HUES64 (cell line): ENCODE data around the gene PAQR4.

Experiments
- H3K27ac ChIP-seq: 2 replicates; pipeline ENCODE4 v1.7.0; 2013; ENCODE audit warnings: low read depth, low read length, inconsistent platforms
- H3K27me3 ChIP-seq: 2 replicates; pipeline ENCODE4 v1.6.1; 2013; ENCODE audit warnings: mild to moderate bottlenecking, low read length; ENCODE audit not compliant: insufficient read depth
- H3K36me3 ChIP-seq: 2 replicates; pipeline ENCODE4 v1.6.1; 2013; ENCODE audit warnings: mild to moderate bottlenecking, low read length; ENCODE audit not compliant: insufficient read depth
- H3K4me1 ChIP-seq: 2 replicates; pipeline ENCODE4 v1.6.1; 2013; ENCODE audit warnings: mild to moderate bottlenecking, low read length, moderate library complexity; ENCODE audit not compliant: insufficient read depth
- H3K4me3 ChIP-seq: 2 replicates; pipeline ENCODE4 v1.5.1; 2013; ENCODE audit warnings: mild to moderate bottlenecking, low read length, moderate library complexity
- H3K9ac ChIP-seq: 2 replicates; pipeline ENCODE4 v1.6.1; 2013; ENCODE audit warnings: mild to moderate bottlenecking, low read depth, low read length
- H3K9me3 ChIP-seq: 2 replicates; pipeline ENCODE4 v1.6.1; 2013; ENCODE audit warnings: low read depth, low read length; ENCODE audit not compliant: insufficient read depth
- WGBS: fragments of 150-250, 120-280 bp; methylation state at CpG from one replicate; pipeline ENCODE4 v1.1.7; 2013; ENCODE audit warnings: missing lambda C conversion rate; 5-methylcytosine and 5-hydroxymethylcytosine counted together

The PAQR4 gene

DNA sequence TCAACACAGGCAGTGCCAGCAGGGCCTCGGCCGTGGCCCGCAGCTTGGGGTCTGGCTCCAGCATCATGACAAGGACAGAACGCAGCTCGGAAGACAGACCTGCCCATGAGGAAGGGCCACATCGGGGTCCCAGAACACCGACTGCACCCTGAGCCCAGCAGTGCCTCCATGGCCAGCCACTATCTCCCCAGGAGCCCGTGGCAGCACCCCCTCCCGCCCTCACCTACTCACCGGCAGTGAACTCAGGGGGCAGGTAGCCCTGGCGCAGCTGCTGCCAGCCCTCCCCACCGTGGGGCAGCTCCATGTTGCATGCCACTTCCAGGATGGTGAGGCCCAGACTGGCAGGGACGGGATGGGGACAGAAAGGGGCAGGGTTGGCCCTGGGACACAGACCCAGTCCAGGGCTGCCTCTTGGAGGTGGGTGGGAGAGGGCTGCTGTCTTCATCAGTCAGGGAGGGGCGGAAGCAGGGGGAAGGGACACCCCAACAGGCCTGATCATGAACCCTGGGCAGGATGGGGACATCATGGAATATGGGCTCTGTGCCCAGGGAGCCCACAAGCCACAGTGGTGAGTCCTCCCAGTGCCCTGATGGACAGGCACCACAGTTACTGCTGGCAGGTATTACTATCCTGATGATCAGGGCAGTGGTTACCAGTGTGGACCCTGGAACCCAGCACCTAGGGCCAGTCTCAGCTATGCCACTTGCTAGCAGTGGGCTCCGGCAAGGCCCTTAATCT lies 5.3 kb downstream of the PAQR4 start:
- Histone ChIP-seq H3K4me3 (no peak overlapping the region), H3K27me3 (no peaks in the 10 kb centered on the region), H3K4me1 (peaks cover 1% of the 10 kb centered on the region; the same call in 1 of the 2 replicates), H3K9ac (no peak overlapping the region), H3K27ac (no peak overlapping the region), H3K36me3 (peaks cover 62% of the 10 kb centered on the region), H3K9me3 (no peaks in the 10 kb centered on the region)
- whole genome bisulfite sequencing = 94% methylated on average over 15 of the region's 15 CpGs

DNA sequence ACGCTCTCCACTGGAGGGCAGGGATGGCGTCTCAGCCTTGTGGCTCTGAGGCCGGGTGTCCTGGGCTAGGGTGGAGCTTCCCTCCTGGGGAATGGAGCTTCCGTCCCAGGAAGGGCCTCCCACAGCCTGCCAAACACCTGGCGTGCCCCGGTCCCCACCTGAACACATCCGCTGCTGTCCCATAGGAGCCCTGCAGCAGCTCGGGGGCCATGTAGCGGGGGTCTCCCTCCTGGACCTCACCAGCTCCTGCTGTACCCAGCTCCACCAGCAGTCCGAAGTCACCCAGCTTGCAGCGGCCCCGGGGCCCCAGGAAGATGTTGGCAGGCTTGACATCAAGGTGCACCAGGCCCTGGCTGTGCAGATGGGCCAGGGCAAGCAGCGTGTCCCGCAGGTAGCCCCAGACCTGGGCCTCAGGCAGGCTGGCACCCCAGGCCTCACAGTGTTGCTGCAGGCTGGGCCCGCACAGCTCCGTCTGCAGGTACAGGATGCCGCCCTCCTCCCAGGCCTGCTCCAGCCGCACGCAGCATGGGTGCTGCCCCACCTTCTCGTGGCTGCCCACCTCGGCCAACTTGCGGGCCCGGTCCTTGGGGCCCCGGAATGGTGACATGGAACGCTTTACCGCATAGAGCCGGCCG lies 6.1 kb downstream of the PAQR4 start:
- WGBS = 94% methylated on average over 28 of the region's 28 CpGs
- no peaks in the 10 kb centered on the region for H3K9me3 ChIP-seq
- peaks cover 4% of the 10 kb centered on the region; the same call in 1 of the 2 replicates for H3K4me1 ChIP-seq
- H3K27ac ChIP-seq = no peak overlapping the region
- H3K36me3 ChIP-seq = peaks cover 62% of the 10 kb centered on the region
- no peak overlapping the region for H3K4me3 ChIP-seq
- H3K9ac ChIP-seq = no peak overlapping the region
- no peaks in the 10 kb centered on the region for H3K27me3 ChIP-seq

DNA sequence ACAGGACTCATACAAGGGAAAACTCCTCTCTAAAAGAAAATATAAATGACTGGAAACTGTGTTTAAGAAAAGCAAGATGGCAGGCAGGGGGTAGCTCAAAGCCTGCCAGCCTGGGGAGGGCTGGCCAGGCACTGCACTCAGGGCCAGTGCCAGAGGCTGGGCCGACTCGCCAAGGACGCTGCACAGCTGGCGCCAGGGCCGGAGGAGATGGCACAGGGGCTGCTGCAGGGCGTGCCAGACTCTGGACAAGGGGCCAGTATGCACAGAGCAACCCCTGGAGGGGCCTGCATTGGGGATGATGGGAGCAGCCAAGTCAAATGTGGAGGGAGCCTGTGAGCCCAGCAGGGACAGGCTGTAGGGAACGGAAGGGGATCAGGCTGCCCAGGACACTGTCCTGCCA lies 7.1 kb downstream of the PAQR4 start:
- WGBS = 94% methylated on average over 7 of the region's 7 CpGs
- H3K27ac ChIP-seq = no peak overlapping the region

DNA sequence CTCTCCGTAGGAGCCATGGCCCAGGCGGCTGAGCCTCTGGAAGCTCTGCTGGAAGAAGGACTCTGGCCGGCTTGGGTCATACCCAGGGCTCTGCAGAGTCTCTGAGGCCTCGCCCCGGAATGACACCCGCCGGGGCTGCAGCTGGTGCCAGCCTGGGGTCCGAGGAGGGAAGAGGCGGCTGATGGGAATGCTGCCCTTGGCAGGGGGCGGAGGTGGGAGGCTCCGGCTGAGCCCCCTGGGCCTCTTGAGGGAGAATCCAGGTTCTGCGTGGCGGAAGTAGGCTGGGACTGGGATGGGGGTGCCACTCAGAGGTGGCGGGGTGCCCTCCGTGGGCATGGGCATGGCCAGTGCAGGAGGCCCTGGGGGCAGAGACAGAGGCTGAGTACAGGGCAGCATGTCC lies 7.5 kb downstream of the PAQR4 start:
- Histone ChIP-seq H3K9me3 (no peaks in the 10 kb centered on the region), H3K4me1 (peaks cover 13% of the 10 kb centered on the region), H3K27me3 (no peaks in the 10 kb centered on the region), H3K9ac (no peak overlapping the region), H3K36me3 (peaks cover 62% of the 10 kb centered on the region), H3K4me3 (no peak overlapping the region), H3K27ac (no peak overlapping the region)
- 96% methylated on average over 15 of the region's 15 CpGs for WGBS

More for the DNA sequence above, 7.1 kb downstream of the PAQR4 start:
- Histone ChIP-seq H3K36me3 (peaks cover 62% of the 10 kb centered on the region), H3K4me3 (no peak overlapping the region), H3K27me3 (no peaks in the 10 kb centered on the region), H3K9ac (no peak overlapping the region), H3K9me3 (no peaks in the 10 kb centered on the region), H3K4me1 (peaks cover 9% of the 10 kb centered on the region)

DNA sequence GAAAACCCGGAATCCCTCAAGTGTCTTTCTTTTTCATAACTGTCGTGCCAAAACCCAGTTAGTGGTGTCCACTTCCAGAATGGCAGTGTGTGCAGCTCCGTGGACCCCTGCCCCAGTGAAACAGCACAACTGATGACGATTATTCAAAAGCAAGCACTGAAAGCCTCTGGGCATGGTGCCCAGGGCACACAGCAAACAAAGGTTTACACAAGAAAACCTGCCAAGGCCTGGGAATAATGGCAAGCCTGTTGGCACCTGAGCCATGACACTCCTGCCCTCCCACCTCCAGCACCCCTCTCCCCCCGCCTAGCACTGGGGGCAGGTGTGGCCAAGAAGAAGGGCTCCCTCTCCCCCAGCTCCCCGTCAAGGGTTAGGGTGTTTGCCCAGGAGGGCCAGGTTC lies 8.3 kb downstream of the PAQR4 start:
- no peak overlapping the region for H3K4me3 ChIP-seq
- no peaks in the 10 kb centered on the region for H3K27me3 ChIP-seq
- H3K27ac ChIP-seq = no peak overlapping the region
- no peak overlapping the region for H3K9ac ChIP-seq
- peaks cover 21% of the 10 kb centered on the region for H3K4me1 ChIP-seq
- H3K36me3 ChIP-seq = peaks cover 55% of the 10 kb centered on the region
- H3K9me3 ChIP-seq = no peaks in the 10 kb centered on the region
- WGBS = 94% methylated on average over 6 of the region's 6 CpGs

- WGBS = 8% methylated on average over 43 of the region's 43 CpGs
- peak overlapping the region; percentile 95 for H3K27ac ChIP-seq
- peak overlapping the region; percentile 69 for H3K4me3 ChIP-seq
- H3K4me1 ChIP-seq = peaks cover 27% of the 10 kb centered on the region
- no peaks in the 10 kb centered on the region for H3K9me3 ChIP-seq
- H3K9ac ChIP-seq = peak overlapping the region; percentile 91
- no peaks in the 10 kb centered on the region for H3K27me3 ChIP-seq
- peaks cover 36% of the 10 kb centered on the region for H3K36me3 ChIP-seq
Observed at GRCh38 chr16:2979669-2980226, 10.6 kb downstream of the PAQR4 start.

DNA sequence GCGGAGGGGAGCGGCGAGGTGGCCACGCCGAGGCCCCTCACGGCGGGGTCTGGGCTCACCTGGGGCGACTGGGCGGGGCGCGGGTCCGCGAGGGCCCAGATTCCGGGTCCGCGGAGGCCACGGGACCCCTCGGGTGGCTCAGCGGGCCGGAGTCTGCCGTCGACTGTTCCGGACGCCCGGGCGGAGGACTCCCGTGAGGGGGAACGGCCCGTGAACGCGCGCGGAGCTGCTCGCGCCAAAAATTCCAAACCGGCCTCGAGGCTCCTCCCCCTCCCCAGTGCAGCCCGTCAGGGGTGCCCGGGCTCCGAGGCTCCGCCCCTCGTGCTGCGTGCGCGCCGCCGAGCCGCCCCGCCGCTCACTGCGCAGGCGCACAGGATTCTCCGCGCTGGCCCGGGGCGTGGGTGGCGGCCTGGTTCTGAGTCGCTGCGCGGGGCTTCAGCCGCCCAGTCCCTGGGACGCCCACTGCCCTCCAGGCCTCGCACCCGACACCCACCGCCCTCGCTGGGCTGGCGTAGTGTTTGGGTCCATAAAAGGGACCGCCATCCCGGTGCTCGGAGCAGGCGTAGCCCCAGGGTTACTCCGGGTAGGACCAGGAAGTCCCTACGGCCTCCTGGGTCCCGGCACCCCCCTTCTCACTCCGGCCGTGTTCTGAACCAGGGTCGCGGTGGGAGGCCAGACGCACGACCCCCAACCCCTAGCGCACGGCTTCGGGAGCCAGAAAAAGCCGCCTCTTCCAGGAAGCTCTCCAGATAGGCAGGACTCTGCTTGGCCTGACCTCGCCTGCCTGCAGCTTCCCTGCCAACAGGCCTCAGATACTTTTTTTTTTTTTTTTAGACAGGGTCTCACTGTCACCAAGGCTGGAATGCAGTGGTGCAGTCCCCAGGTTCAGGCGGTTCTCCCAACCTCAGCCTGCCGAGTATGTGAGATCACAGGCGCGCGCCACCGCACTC lies 11.4 kb downstream of the PAQR4 start, which contains the start of gene PKMYT1:
Gene PKMYT1 (minus strand): TSS at position 220 of the 950 bp plus-strand sequence. CDS start 789 bp downstream, outside the sequence.
- Histone ChIP-seq H3K27me3 (no peaks in the 10 kb centered on the region), H3K9me3 (no peaks in the 10 kb centered on the region), H3K36me3 (peaks cover 29% of the 10 kb centered on the region), H3K9ac (peak within 1 kb of the TSS; percentile 91), H3K27ac (peak within 1 kb of the TSS; percentile 95), H3K4me3 (peak within 1 kb of the TSS; percentile 69), H3K4me1 (peaks cover 27% of the 10 kb centered on the region)
- WGBS = 4% methylated on average over 91 of the region's 91 CpGs

DNA sequence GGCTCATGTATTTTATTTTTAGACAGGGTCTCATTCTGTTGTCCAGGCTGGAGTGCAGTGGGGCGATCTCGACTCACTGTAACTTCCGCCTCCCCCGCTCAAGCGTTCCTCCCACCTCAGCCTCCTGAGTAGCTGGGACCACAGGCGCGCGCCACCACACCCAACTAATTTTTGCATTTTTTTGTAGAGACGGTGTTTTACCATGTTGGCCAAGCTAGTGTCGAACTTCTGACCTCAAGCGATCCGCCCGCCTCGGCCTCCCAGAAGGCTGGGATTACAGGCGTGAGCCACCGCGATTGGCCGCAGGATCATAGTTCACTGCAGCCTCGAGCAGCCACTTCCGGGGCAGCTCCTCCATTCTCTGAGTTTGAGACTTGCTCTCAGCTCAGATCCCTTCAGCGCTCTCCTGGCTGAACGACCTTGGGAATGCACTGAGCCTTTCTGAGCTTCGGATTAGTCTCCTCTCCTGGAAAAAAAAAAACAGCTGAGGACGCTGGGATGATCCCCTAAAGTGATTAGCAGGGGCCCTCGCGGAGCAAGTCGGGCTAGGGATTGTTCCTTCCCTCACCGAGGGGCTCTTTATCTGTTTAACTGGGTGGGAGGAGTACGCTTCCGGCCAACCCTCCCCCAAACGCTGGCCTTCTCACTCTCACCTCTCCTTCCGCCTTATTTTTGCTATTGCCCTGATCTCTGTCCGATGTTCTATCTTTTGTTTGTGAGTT lies 12.2 kb downstream of the PAQR4 start:
- 14% methylated on average over 32 of the region's 33 CpGs for WGBS
- H3K27ac ChIP-seq = peak overlapping the region; percentile 95
- H3K9me3 ChIP-seq = no peaks in the 10 kb centered on the region
- peak overlapping the region; percentile 91 for H3K9ac ChIP-seq
- H3K27me3 ChIP-seq = no peaks in the 10 kb centered on the region
- peak overlapping the region; percentile 69 for H3K4me3 ChIP-seq
- peaks cover 20% of the 10 kb centered on the region for H3K36me3 ChIP-seq
- H3K4me1 ChIP-seq = peaks cover 27% of the 10 kb centered on the region

DNA sequence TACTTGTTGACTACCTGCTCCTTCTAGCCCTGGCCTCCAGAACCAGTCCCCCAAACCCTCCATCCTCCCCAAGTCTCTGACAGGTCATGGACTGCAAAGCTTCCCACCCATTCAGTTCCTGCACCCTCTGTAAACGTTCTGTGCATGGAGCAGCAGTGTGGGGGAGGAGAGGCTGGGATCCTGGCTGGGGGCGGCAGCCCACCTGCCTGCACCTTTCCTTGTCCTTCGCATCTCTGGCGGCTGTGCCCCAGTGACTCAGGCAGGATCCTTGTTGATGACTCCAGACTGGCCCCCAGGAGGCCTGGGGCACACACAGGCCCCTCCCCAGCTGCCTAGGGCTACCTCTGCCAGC lies 12.7 kb downstream of the PAQR4 start:
- H3K27me3 ChIP-seq = no peaks in the 10 kb centered on the region
- H3K9me3 ChIP-seq = no peaks in the 10 kb centered on the region
- peaks cover 15% of the 10 kb centered on the region for H3K36me3 ChIP-seq
- H3K4me3 ChIP-seq = peak overlapping the region; percentile 69
- H3K9ac ChIP-seq = peak overlapping the region; percentile 91
- peak overlapping the region; percentile 95 for H3K27ac ChIP-seq
- WGBS = 4% methylated on average over 4 of the region's 4 CpGs
- H3K4me1 ChIP-seq = peaks cover 27% of the 10 kb centered on the region

GRCh38 chr16:2982402-2982801 lies 13.3 kb downstream of the PAQR4 start:
- Histone ChIP-seq H3K36me3 (peaks cover 10% of the 10 kb centered on the region), H3K9ac (no peak overlapping the region), H3K4me3 (no peak overlapping the region), H3K4me1 (peaks cover 27% of the 10 kb centered on the region), H3K27ac (peak overlapping the region; percentile 95), H3K27me3 (no peaks in the 10 kb centered on the region), H3K9me3 (no peaks in the 10 kb centered on the region)
- WGBS = 67% methylated on average over 5 of the region's 5 CpGs
